Fibroblast of the aortic adventitia (primary cell): ENCODE data around the gene RAD51B. TPM values are rescaled to one million over a fixed set of nuclear protein-coding genes. Genes with fewer than 3 reads are reported as not detected.
A peak's percentile ranks its signal among the peaks of the same experiment; 100 is the strongest.

ENCODE experiments used
- DNase-seq: peaks from one replicate; pipeline ENCODE4 v3.0.0-alpha.2; 2010; ENCODE audit warnings: low read depth
- H3K4me3 ChIP-seq: 2 replicates; pipeline ENCODE4 v1.5.1; 2011; ENCODE audit warnings: low read depth, mild to moderate bottlenecking, control low read depth, low read length, moderate library complexity
- total RNA-seq: library from RNA; depleted of rRNA; stranded (reverse); fragments of >200 nt; gene quantifications from 2 replicates; pipeline ENCODE4 v1.2.3, GENCODE V29; 2012; ENCODE audit warnings: low replicate concordance
- TF ChIP-seq, protein P1 (sequence below): IDR thresholded peaks from 2 replicates; pipeline ENCODE4 v1.5.1; 2011; ENCODE audit warnings: mild to moderate bottlenecking, low read length, control low read depth, inconsistent platforms; ENCODE audit not compliant: insufficient read depth

Gene RAD51B
- total RNA-seq, 1 donor, result 28.7 TPM

DNA sequence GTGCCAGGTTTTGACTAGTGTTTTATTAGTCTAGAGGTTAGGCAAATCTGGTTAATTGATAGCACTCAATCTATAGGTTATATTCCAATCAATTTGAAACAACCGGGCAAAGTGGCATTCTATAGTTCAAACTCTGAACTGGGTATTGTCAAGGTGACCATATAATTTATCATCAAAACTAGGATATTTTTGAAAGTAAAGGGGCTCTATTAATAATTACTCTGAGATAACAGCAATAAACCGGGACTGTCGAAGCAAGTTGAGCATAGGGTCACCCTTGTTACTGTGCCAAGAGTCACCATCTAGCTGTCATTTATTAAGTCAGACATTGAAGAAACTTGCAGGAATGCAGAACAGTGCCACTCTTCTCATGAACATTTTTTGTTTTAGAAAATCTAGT lies 321.2 kb downstream of the RAD51B start:
- no peak for DNase-seq
- TF ChIP-seq, protein P1, sequence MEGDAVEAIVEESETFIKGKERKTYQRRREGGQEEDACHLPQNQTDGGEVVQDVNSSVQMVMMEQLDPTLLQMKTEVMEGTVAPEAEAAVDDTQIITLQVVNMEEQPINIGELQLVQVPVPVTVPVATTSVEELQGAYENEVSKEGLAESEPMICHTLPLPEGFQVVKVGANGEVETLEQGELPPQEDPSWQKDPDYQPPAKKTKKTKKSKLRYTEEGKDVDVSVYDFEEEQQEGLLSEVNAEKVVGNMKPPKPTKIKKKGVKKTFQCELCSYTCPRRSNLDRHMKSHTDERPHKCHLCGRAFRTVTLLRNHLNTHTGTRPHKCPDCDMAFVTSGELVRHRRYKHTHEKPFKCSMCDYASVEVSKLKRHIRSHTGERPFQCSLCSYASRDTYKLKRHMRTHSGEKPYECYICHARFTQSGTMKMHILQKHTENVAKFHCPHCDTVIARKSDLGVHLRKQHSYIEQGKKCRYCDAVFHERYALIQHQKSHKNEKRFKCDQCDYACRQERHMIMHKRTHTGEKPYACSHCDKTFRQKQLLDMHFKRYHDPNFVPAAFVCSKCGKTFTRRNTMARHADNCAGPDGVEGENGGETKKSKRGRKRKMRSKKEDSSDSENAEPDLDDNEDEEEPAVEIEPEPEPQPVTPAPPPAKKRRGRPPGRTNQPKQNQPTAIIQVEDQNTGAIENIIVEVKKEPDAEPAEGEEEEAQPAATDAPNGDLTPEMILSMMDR, result no peak
- H3K4me3 ChIP-seq, result no peak overlapping the region

DNA sequence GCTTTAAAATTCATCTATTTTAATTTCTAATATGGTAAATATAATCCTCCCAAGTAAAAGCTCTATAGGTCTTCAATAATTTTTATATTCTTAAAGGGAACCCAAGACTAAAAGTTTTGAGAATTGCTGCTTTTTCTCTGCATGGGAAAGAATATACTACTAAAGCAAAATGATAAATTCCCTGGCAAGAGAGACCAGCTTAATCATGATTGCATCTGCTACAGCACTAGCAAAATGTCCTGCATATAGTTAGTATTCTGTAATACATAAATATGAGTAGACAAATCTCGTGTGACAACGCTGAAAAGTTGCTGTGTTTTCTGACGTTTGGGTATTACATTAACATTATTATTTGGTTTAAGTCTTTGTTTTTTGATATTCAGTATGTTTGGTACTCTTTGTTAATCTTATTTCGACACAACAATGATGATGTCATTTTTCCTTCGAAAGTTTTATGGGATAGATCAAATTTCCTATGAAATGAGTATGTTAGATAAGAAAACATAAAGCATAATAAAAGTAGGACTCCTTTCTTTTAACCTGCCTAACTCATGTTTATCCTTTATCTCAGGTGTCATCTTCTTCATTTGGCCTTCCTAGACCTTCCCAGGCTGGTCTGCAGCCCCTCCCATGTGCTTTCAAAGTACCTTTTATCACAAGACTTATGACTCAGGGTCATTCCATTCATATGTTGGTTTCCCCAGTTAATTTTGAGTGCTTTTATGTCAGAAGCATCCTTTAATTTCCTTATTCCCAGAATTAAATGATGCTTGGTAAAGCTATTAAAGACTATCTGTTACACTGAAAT lies 321.9 kb downstream of the RAD51B start:
- H3K4me3 ChIP-seq, result no peak overlapping the region
- DNase-seq, result peak; percentile 65
- TF ChIP-seq, protein P1, result no peak

DNA sequence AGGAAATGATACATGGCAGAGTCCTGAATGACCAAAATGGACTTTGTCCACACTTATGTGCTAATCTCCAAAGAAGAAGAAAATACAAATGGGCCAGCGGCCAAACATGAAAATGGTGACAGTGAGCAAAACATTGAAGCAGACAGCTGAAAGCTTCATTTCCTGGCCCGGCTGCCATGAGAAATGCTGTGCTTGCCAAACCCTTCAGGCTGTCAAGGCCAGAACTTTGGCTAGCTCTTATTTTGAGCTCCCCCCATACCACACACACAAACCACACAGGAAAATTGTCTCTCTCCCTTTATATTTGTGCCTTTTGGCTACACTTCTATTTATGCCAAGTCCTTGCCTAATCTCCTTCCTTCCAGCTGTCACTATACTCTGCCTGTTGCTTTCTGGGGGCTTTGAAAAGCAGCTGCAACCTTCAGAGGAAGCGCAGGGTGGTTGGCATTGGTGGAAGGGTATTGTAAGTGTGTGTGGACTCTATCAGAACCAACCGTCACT lies 323.8 kb downstream of the RAD51B start:
- TF ChIP-seq, protein P1, result no peak
- peak; percentile 97 for DNase-seq
- no peak overlapping the region for H3K4me3 ChIP-seq

DNA sequence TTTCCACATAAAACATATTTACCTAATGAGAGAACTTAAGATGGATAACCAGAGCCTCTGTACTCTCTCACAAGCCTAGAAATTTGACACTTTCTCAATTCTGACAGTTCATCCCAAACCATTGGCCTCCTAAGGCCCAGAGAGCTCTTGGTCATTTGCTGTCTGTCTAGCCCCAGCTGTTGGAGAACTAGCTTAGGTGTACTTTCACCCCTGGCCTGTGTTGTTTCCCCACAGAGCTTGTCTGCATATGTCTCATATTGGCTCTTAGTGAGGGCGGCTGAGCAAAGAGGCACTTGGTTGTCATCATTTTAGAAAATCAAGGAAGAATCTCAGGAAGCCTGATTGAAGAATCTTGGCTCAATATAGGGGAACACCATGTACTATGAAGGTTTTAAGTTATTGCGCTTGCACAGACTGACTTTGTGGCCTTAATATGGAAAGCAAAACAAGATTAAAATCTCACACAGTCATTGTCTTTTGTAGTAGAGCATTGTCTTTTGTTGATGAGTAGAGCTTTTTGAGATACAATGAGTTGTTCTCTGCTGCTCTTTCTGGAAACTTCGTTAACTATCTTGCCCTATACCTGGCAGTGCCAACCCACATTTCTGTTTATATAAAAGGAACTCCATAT lies 324.6 kb downstream of the RAD51B start:
- TF ChIP-seq, protein P1, result no peak
- DNase-seq, result no peak
- no peak overlapping the region for H3K4me3 ChIP-seq

DNA sequence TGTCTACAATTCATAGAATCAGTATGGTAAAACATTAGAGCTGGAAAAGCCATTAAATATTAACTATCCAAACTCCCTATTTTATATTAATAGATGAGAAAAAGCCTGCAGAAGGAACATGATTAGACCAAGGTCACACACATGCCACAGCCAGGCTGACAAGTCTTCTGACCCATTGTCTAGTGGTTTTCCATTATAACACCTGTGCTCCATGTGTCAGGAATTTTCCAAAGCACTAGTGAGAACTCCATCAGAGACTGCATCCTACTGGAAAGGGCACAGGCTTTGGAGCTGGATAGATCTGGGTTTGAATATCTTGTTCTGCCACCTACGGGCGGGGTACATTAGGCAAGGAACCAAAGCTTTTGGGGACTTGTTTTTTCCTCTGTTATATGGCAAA lies 325.5 kb downstream of the RAD51B start:
- DNase-seq, result no peak
- H3K4me3 ChIP-seq, result no peak overlapping the region
- TF ChIP-seq, protein P1, result no peak

DNA sequence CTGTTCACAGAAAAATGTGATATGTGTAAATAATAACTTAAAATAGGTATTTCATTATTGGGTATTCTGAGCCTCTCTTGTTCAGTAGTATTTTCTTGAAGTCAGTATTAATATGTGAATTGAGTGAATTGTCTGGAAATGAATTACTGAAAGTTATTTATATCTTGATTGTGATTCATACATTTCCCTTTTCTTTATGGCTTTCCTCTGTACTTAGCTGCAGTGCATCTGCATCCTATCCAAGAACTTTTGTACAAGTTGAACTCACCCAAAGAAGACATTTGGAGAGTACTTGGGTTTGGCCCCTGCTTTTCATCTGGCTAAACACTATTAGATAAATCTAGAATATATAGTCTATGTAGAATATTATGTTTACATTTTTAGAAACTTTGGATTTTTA lies 326.0 kb downstream of the RAD51B start:
- DNase-seq, result peak; percentile 70
- no peak overlapping the region for H3K4me3 ChIP-seq
- TF ChIP-seq, protein P1, result no peak
